ENCODE results near the gene TXNRD3. TPM values are rescaled to one million over a fixed set of nuclear protein-coding genes. Genes with fewer than 3 reads are reported as not detected.

TXNRD3 gene
- total RNA-seq, 1 experiment from 2014 or later = 8.1 TPM

GRCh38 chr3:126644615-126645014 is 10.3 kb downstream of the TXNRD3 start:
- H2AK5ac ChIP-seq (ENCODE audit: insufficient read length, low read length) = no peak overlapping the region
- no peak overlapping the region for H3K14ac ChIP-seq (ENCODE audit: insufficient read depth, low read length)
- WGBS (ENCODE audit: extremely low coverage, insufficient read length, low lambda C conversion rate) = no CpG with 5 or more reads among the region's 2 CpGs
- DNase-seq = no peak
- H3K9me3 ChIP-seq (ENCODE audit: control insufficient read depth, low read depth, low read length) = no peaks in the 10 kb centered on the region
- Mint-ChIP-seq H3K36me3 (ENCODE audit: insufficient read depth in 1 of 3, low read depth in 3 of 3) (peaks cover 1 to 6% (median 5%) of the 10 kb centered on the region in 3 experiments; a peak in 4 of 7 replicates), H3K9me3 (no peaks in the 10 kb centered on the region; a peak in 1 of 5 replicates), H3K4me3 (no peak overlapping the region), H3K27ac (no peak overlapping the region), H3K4me1 (no peaks in the 10 kb centered on the region), H3K27me3 (ENCODE audit: low read depth) (no peaks in the 10 kb centered on the region; the same call in 1 of the 2 replicates)
- H3K56ac ChIP-seq (ENCODE audit: insufficient read length, low read depth, low read length) = no peak overlapping the region
- no peak overlapping the region for H4K91ac ChIP-seq (ENCODE audit: insufficient read length, low read depth, low read length)
- H3K23ac ChIP-seq (ENCODE audit: insufficient read length, low read depth, low read length) = no peak overlapping the region
- no peak overlapping the region for H3K27ac ChIP-seq (ENCODE audit: insufficient read length, low read depth, low read length)
- no peak overlapping the region for H2BK15ac ChIP-seq (ENCODE audit: low read depth, low read length)
- no peak for TF ChIP-seq CTCF (conservative IDR thresholded peaks at IDR 0.05)
- H3K4me2 ChIP-seq (ENCODE audit: insufficient read depth, insufficient read length, low read length) = no peak overlapping the region
- H2BK5ac ChIP-seq (ENCODE audit: insufficient read length, low read length) = no peak overlapping the region
- no peak overlapping the region for H2BK20ac ChIP-seq (ENCODE audit: low read depth, low read length, poor library complexity, severe bottlenecking)
- H3K23me2 ChIP-seq (ENCODE audit: insufficient read length, low read depth, low read length, poor library complexity, severe bottlenecking) = no peaks in the 10 kb centered on the region
- H3K27me3 ChIP-seq (ENCODE audit: insufficient read depth, low read length) = no peaks in the 10 kb centered on the region
- no peak overlapping the region for H3K4ac ChIP-seq (ENCODE audit: low read depth, low read length)
- no peaks in the 10 kb centered on the region for H3K4me1 ChIP-seq (ENCODE audit: insufficient read depth, low read length)
- H3K79me2 ChIP-seq (ENCODE audit: insufficient read depth, low read length) = no peaks in the 10 kb centered on the region
- H4K20me1 ChIP-seq (ENCODE audit: control insufficient read depth, insufficient read depth, insufficient read length) = no peaks in the 10 kb centered on the region
- no peak overlapping the region for H3K18ac ChIP-seq (ENCODE audit: insufficient read length, low read depth, low read length)
- no peaks in the 10 kb centered on the region for H3K79me1 ChIP-seq (ENCODE audit: insufficient read depth, low read depth, low read length, poor library complexity, severe bottlenecking)
- no peak overlapping the region for H4K8ac ChIP-seq (replicated peaks; ENCODE audit: insufficient read length, low read depth, low read length)
- H3K9ac ChIP-seq (ENCODE audit: extremely low read depth, insufficient read length, low read length) = no peak overlapping the region
- H2BK12ac ChIP-seq (ENCODE audit: insufficient read length, low read depth, low read length) = no peak overlapping the region
- H4K5ac ChIP-seq (ENCODE audit: insufficient read length, low read depth, low read length) = no peak overlapping the region
- no peak overlapping the region for H2AFZ ChIP-seq (ENCODE audit: low read length)
- H2BK120ac ChIP-seq (ENCODE audit: low read depth, low read length, poor library complexity, severe bottlenecking) = no peak overlapping the region
- H3T11ph ChIP-seq (ENCODE audit: low read length) = no peak overlapping the region

Measured in H9 (cell line).